PC-3 (cell line): Measurements from ENCODE around the gene RSAD2. TPM values are rescaled to one million over a fixed set of nuclear protein-coding genes. Genes with fewer than 3 reads are reported as not detected.

Experiments used
- ATAC-seq: fragments of 200-7000 bp; cut with Tn5 transposase; 2 replicates; pipeline ENCODE4 v1.9.1; 2020; ENCODE audit warnings: mild to moderate bottlenecking, moderate library complexity
- BruUV-seq: library from RNA; stranded (reverse); fragments of 400-500 nt; replicated peaks from 2 replicates; lab custom pipeline; 2021; lab: Mats Ljungman, UMichigan
- CTCF ChIA-PET: fragments of 300-600 bp; sonication (Branson Sonifier 250); formaldehyde crosslinking; loops from one replicate; lab custom pipeline; 2022; ENCODE audit warnings: antibody characterized with exemption; lab: Charles Lee
- POLR2A ChIA-PET: fragments of 300-600 bp; sonication (Branson Sonifier 250); formaldehyde crosslinking; loops from one replicate; lab custom pipeline; 2022; ENCODE audit warnings: antibody characterized with exemption; ENCODE audit not compliant: unreplicated experiment; lab: Charles Lee
- DNase-seq: peaks from one replicate; pipeline ENCODE4 v3.0.0-alpha.2; 2015
- H2AFZ ChIP-seq: fragments of 300-600 bp; sonication (generic); 2 replicates; pipeline ENCODE4 v1.6.0; 2016; ENCODE audit warnings: antibody characterized with exemption, low read length
- H3F3A ChIP-seq: fragments of 300-600 bp; sonication (generic); one replicate; pipeline ENCODE4 v1.6.0; 2017; ENCODE audit warnings: antibody characterized with exemption, low read length, control low read depth, mild to moderate bottlenecking; ENCODE audit not compliant: unreplicated experiment
- H3K27ac ChIP-seq: fragments of 300-600 bp; sonication (generic); 2 replicates; pipeline ENCODE4 v1.5.1; 2016; ENCODE audit warnings: mild to moderate bottlenecking, low read length
- H3K27me3 ChIP-seq: fragments of 300-600 bp; sonication (generic); 2 replicates; pipeline ENCODE4 v1.6.1; 2016; ENCODE audit warnings: low read length, mixed read lengths
- H3K36me3 ChIP-seq: fragments of 300-600 bp; sonication (generic); 2 replicates; pipeline ENCODE4 v1.6.1; 2016; ENCODE audit warnings: low read depth, mixed run types, low read length, mixed read lengths
- H3K4me1 ChIP-seq: fragments of 300-600 bp; sonication (generic); 2 replicates; pipeline ENCODE4 v1.5.1; 2016; ENCODE audit warnings: low read length; ENCODE audit not compliant: insufficient read depth
- H3K4me2 ChIP-seq: fragments of 300-600 bp; sonication (generic); 2 replicates; pipeline ENCODE4 v1.6.0; 2016; ENCODE audit warnings: low read length
- H3K4me3 ChIP-seq: fragments of 300-600 bp; sonication (generic); 2 replicates; pipeline ENCODE4 v1.5.1; 2016; ENCODE audit warnings: mild to moderate bottlenecking, low read length, mixed read lengths
- H3K79me2 ChIP-seq: fragments of 300-600 bp; sonication (generic); 2 replicates; pipeline ENCODE4 v1.6.1; 2017; ENCODE audit warnings: low read length, mixed read lengths
- H3K9ac ChIP-seq: fragments of 300-600 bp; sonication (generic); 2 replicates; pipeline ENCODE4 v1.6.0; 2016; ENCODE audit warnings: mild to moderate bottlenecking, low read length
- H3K9me2 ChIP-seq: fragments of 300-600 bp; sonication (generic); replicated peaks from 2 replicates; pipeline ENCODE4 v1.6.1; 2016; ENCODE audit warnings: mixed run types, low read length, mixed read lengths
- H3K9me3 ChIP-seq: fragments of 300-600 bp; sonication (generic); 2 replicates; pipeline ENCODE4 v1.6.1; 2016; ENCODE audit warnings: low read length, mixed read lengths
- H4K20me1 ChIP-seq: fragments of 300-600 bp; sonication (generic); 2 replicates; pipeline ENCODE4 v1.6.1; 2016; ENCODE audit warnings: low read length, mixed read lengths
- EZH2 ChIP-seq: fragments of 300-600 bp; sonication (generic); IDR thresholded peaks from one replicate; pipeline ENCODE4 v1.6.1; 2017; ENCODE audit warnings: antibody characterized with exemption, mild to moderate bottlenecking, low read length; ENCODE audit not compliant: unreplicated experiment
- EZH2phosphoT487 ChIP-seq: fragments of 300-600 bp; sonication (generic); IDR thresholded peaks from 2 replicates; pipeline ENCODE4 v1.6.1; 2018; ENCODE audit warnings: mild to moderate bottlenecking, antibody characterized with exemption, low read length, borderline replicate concordance
- intact Hi-C: fragments of 100-400 bp; cut with micrococcal nuclease; formaldehyde crosslinking; loops from 2 replicates; pipeline ENCODE4 v1.9.0; 2023
- total RNA-seq: library from RNA; depleted of rRNA; stranded (reverse); fragments of >200 nt; gene quantifications from 2 replicates; pipeline ENCODE4 v1.2.3, GENCODE V29; 2014
- TF ChIP-seq, protein P1 (sequence below): fragments of 300-600 bp; sonication (generic); conservative IDR thresholded peaks from 2 replicates; pipeline ENCODE4 v1.5.1; 2017; ENCODE audit warnings: antibody characterized with exemption, low read depth, mild to moderate bottlenecking, low read length

Gene RSAD2
- total RNA-seq, 1 experiment from 2014 or later: 2.1 TPM

DNA sequence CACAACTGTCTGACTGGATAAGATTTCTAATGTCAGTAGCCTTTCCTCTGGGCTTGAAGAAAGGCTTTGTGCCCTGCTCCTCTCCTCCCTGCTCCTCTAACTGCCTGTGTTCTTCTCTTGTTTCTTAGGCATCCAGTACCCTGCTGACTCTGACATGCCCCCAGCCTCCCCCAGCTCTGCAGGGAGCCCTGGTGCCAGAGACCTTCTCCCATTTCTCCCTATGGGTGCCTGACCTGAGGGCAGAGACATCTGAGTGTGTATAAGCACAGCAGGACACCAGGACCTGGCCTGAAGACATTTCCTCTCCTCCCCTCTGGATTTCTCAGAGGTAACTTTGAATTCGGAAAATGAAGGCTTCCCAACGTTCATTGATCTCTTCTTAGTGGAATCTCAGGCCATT, 63.2 kb downstream of the RSAD2 start:
- Histone ChIP-seq H3K9ac (no peak overlapping the region), H3K27me3 (no peaks in the 10 kb centered on the region), H3K4me1 (peaks cover 7% of the 10 kb centered on the region), H3K9me2 (no peaks in the 10 kb centered on the region), H3K4me2 (no peak overlapping the region), H2AFZ (no peak overlapping the region), H3F3A (no peaks in the 10 kb centered on the region), H3K9me3 (no peaks in the 10 kb centered on the region), H3K79me2 (no peaks in the 10 kb centered on the region), H3K27ac (no peak overlapping the region), H3K36me3 (no peaks in the 10 kb centered on the region), H4K20me1 (peaks cover 6% of the 10 kb centered on the region; the same call in 1 of the 2 replicates), H3K4me3 (no peak overlapping the region)
- ATAC-seq: no peak
- intact Hi-C loops: no loop called here
- POLR2A ChIA-PET: no interaction called here
- CTCF ChIA-PET: no interaction called here
- TF ChIP-seq EZH2: no peak
- TF ChIP-seq EZH2phosphoT487: no peak
- TF ChIP-seq, protein P1, sequence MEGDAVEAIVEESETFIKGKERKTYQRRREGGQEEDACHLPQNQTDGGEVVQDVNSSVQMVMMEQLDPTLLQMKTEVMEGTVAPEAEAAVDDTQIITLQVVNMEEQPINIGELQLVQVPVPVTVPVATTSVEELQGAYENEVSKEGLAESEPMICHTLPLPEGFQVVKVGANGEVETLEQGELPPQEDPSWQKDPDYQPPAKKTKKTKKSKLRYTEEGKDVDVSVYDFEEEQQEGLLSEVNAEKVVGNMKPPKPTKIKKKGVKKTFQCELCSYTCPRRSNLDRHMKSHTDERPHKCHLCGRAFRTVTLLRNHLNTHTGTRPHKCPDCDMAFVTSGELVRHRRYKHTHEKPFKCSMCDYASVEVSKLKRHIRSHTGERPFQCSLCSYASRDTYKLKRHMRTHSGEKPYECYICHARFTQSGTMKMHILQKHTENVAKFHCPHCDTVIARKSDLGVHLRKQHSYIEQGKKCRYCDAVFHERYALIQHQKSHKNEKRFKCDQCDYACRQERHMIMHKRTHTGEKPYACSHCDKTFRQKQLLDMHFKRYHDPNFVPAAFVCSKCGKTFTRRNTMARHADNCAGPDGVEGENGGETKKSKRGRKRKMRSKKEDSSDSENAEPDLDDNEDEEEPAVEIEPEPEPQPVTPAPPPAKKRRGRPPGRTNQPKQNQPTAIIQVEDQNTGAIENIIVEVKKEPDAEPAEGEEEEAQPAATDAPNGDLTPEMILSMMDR: no peak
- no peak for DNase-seq
- BruUV-seq: no TSS peak

DNA sequence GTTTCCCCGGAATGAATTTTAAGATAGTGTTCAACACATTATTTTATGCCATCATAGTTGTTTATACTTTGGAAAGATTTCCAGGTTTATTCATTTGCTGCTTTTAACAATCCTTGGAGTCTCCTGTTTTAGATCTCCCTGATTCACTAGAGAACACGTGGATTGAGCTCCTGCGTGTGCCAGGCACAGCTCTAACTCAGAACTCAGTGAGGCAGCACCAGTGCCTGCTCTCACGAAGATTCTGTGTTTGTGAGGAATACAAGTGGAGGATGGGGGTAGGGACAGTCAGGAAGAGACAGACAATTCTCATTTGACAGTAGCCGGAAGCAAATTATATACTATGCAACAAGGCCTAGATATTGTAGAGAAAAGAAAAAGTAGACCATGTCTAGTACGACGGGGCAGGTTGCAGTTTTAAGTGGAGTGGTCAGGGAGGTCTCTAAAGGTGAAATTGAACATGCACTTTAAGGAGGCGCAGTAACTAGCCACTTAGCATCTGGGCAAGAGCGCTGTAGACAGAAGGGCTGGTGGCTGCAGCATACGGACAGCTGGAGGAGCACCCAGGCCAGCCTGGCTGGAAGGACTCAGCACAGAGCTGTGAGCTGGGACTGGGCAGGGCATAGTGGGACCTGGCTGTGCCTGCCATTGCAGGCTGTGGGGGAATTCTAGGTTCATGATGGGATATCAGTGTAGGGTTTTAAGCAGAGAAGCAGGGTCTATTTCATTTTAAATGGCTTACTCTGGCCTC, 63.9 kb downstream of the RSAD2 start:
- BruUV-seq: no TSS peak
- CTCF ChIA-PET: no interaction called here

More for the DNA sequence above, 63.9 kb downstream of the RSAD2 start:
- H3K27me3 ChIP-seq: no peaks in the 10 kb centered on the region
- no peak overlapping the region for H2AFZ ChIP-seq
- H3K36me3 ChIP-seq: no peaks in the 10 kb centered on the region
- no peaks in the 10 kb centered on the region for H3K9me2 ChIP-seq
- intact Hi-C loops: no loop called here
- H3K9me3 ChIP-seq: no peaks in the 10 kb centered on the region
- peaks cover 6% of the 10 kb centered on the region; the same call in 1 of the 2 replicates for H4K20me1 ChIP-seq
- TF ChIP-seq EZH2phosphoT487: no peak
- TF ChIP-seq, protein P1: no peak
- no peak for TF ChIP-seq EZH2
- H3K9ac ChIP-seq: no peak overlapping the region
- H3K79me2 ChIP-seq: no peaks in the 10 kb centered on the region
- no peak overlapping the region for H3K4me3 ChIP-seq
- ATAC-seq (no peak), DNase-seq (no peak)
- no peaks in the 10 kb centered on the region for H3F3A ChIP-seq
- no peak overlapping the region for H3K4me2 ChIP-seq
- POLR2A ChIA-PET: no interaction called here
- no peak overlapping the region for H3K27ac ChIP-seq
- H3K4me1 ChIP-seq: peaks cover 13% of the 10 kb centered on the region
